NB4 (cell line): Measurements from ENCODE around the gene SPTBN4.

Experiments
- MYC ChIP-seq: IDR thresholded peaks from 2 replicates; pipeline ENCODE4 v1.6.1; 2011; ENCODE audit warnings: low read depth, low read length
- POLR2A ChIP-seq: IDR thresholded peaks from 2 replicates; pipeline ENCODE4 v1.6.1; 2011; ENCODE audit warnings: mild to moderate bottlenecking; ENCODE audit not compliant: insufficient read length; ENCODE audit errors: extremely low read depth
- TF ChIP-seq, protein P1 (sequence below): IDR thresholded peaks from one replicate; pipeline ENCODE4 v1.5.1; 2012; ENCODE audit warnings: low read depth, low read length
- TF ChIP-seq, protein P2 (sequence below): IDR thresholded peaks from 2 replicates; pipeline ENCODE4 v1.6.1; 2011; ENCODE audit warnings: low read depth, low read length

DNA sequence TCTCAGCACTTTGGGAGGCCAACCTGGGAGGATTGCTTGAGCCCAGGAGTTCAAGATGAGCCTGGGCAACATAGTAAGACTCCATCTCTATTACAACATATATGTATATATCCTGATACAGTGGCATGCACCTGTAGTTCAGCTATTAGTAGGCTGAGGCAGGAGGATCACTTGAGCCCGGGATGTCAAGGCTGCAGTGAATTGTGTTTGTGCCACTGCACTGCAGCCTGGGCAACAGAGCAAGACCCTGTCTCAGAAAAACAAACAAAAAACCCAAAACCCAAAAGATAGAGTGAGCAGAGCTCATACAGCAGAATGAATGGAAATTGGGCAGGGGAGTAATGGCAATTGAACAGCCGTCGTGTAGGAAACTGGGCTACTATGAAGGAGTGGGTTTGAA is 92.6 kb downstream of the SPTBN4 start:
- TF ChIP-seq POLR2A (no peak), MYC (no peak)
- TF ChIP-seq, protein P1, sequence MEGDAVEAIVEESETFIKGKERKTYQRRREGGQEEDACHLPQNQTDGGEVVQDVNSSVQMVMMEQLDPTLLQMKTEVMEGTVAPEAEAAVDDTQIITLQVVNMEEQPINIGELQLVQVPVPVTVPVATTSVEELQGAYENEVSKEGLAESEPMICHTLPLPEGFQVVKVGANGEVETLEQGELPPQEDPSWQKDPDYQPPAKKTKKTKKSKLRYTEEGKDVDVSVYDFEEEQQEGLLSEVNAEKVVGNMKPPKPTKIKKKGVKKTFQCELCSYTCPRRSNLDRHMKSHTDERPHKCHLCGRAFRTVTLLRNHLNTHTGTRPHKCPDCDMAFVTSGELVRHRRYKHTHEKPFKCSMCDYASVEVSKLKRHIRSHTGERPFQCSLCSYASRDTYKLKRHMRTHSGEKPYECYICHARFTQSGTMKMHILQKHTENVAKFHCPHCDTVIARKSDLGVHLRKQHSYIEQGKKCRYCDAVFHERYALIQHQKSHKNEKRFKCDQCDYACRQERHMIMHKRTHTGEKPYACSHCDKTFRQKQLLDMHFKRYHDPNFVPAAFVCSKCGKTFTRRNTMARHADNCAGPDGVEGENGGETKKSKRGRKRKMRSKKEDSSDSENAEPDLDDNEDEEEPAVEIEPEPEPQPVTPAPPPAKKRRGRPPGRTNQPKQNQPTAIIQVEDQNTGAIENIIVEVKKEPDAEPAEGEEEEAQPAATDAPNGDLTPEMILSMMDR: no peak
- TF ChIP-seq, protein P2, sequence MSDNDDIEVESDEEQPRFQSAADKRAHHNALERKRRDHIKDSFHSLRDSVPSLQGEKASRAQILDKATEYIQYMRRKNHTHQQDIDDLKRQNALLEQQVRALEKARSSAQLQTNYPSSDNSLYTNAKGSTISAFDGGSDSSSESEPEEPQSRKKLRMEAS: no peak
